ENCODE data around the gene PSG7.
"Not testable (repeated sequence)": the region's sequence is repeated elsewhere in the genome, so short reads cannot be mapped to it uniquely, and the experiment has no call there.

PSG7 gene

DNA sequence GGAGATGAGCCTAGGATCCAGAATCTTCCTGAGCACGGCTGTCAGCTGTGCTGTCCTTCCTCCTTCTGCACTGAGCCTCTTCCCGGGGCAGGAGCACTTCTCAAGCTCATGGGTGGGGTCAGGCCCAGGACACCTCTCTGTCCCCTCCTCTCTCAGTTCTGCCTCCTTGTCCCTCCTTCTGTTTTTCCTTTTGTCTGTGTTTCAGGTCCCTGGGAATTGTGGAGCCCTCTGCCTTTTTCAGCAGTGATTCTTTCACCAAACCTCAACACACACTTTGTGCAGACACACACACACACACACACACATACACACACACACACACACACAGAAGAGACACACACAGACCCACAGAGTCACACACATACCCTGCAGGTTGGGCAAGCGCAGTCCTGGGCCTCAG lies at the start of gene PSG7:
PSG7 (minus strand) TSS at position 101 of the 400 bp plus-strand sequence. CDS start 131 bp downstream, outside the sequence.
- not testable (repeated sequence) for DNase-seq (ENCODE audit: low read depth)

DNA sequence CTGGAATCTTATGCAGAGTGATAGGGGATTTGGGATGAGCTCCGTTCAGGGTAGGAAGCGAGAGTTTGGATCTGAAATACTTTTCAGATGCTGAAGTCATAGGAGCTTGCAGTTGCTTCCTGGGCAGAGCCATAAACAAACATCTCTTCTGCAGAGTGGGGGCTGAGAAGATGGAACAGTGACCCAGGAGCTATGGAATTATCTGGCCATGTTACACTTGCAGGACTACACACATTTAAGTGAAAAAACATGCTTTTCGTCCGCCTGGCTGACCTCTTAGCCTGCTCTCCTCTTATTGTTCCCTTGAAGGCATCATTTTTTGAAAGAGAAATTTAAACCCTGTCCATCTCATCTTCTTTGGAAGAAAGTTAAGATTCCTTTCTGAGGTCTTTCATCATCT lies 48.6 kb upstream of the PSG7 start:
- no peak for DNase-seq (ENCODE audit: low read depth)

DNA sequence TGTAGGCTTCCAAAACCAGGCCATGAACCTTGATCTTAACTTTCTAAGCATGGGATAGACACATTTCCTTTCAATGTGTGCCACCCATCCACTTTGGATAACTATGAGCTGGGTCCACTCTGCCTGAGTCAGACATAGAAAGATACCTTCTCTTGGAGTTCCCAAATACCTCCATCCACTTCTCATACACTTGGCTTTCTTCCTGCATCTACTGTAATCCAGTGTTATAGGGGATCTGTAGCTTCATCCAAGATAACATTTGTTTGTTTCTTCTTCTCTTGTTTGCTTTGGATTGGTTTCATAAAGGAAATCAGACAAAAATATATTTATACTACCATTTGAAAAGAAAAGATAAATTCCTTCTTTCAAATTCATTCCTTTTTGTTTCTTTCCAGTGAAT lies 45.1 kb upstream of the PSG7 start:
- DNase-seq (ENCODE audit: low read depth), result not testable (repeated sequence)

DNA sequence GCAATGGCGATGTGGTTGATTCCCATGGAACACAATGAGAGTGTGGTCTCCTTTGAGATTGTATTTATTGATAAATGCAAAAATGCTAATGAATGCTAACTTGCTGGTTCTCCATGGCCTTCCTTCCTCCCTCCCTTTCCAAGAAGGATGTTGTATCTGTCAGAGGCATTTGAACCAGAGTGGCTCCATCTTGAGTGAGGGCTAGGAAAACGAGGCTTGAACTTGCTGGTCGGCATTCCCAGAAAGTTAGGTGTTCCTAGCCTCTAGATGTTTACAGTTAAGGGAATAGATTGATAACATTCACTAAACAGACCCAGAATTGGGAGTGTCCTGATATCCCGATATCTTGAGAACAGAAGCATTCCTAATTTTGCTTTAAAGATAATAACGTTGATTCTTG lies 34.4 kb upstream of the PSG7 start:
- not testable (repeated sequence) for DNase-seq (ENCODE audit: low read depth)

DNA sequence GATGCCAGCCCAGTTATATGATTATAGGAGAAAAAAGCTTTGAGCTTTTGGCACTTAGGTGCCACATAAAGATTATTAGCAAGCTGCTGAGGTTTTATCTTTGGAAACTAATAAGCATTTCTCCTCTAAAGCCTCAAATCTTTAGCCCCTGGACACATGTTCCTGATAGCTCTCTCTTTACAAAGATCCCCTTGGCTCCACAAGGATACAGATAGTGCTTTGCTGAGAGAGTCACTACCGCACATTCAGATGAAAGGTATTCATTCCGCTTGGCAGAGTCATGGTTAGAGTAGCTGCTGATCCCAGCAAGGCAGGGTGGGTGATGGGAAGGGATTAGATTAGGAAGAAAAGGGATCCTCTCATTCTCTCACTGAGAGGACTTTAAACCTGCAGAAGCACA lies 28.2 kb upstream of the PSG7 start:
- DNase-seq (ENCODE audit: low read depth), result peak; percentile 44

DNA sequence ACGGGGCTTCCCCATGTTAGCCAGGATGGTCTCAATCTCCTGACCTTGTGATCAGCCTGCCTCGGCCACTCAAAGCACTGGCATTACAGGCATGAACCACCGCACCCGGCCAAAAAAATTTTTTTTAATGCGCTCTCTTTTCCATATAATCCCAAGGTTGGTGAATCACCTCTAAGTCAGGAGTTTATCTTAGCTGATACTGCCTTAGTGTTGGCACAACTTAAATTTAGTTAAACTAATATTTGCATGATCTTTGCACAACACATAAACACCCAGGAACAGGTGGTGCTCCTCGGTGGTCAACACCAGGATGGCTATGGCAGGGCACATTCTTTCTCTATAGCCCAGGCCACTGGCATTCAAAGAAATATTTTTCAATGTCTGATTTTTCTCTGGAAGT lies 24.1 kb upstream of the PSG7 start:
- DNase-seq (ENCODE audit: low read depth), result no peak

DNA sequence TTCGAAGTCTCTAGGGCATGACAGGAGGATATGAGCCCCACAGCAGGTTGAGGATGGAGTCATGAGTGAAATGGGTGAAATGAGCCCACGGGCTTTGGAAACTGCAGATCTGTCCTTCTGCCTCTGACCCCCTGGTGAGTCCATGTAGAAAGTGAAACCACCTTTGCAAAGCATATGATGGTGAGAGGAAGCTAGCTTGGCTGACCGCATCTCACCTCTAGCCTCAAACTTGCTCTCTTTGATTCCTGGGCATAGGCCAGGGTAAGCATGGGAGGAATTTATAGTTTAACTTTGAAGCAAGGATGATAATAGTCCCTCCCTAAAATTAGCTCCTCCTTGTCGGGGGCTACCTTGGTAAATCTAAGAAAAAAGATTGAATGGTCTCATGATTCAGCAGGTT lies 15.1 kb upstream of the PSG7 start:
- not testable (repeated sequence) for DNase-seq (ENCODE audit: low read depth)

DNA sequence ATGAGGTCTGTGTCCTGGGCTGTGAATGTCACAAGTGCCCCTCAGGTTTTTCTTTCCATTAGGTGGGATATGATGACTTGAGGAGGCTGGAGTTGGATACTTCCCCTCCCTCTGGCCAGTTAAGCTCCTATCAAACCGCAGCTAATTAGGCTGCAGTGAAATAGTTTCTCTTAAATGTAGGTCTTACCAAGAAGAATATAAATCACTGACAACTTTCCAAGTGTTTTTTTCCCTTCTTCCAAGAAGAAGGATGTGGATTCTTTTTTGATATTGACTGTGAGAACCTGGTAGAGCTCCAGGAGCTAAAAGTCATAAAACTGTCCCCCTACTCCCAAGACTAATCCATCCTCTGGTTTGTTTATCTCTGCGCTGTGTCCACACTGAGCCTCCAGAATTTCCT lies 14.5 kb upstream of the PSG7 start:
- DNase-seq (ENCODE audit: low read depth), result not testable (repeated sequence)

DNA sequence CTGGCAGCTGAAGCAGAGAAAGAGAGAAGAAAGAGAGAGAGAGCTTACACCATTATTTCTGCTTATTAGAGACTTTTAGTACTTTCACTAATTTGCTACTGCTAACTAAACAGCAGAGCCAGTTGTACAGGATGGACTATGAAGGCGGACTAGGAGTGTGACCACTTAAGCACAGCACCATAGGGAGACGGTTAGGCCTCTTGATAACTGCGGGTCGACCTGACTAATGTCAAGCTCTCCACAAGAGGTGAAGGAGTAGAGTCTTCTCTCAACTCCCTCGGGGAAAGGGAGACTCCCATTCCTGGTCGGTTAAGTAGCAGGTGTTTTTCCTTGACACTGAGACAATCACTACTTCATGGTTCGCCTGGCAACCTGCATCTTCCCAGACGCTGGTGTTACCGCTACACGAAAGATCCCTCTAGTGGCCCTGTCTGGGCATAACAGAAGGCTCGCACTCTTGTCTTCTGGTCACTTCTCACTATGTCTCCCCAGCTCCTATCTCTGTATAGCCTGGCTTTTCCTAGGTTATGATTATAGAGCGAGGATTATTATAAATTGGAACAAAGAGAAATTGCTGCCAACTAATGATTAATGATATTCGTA lies 5.3 kb upstream of the PSG7 start:
- no peak for DNase-seq (ENCODE audit: low read depth)

DNA sequence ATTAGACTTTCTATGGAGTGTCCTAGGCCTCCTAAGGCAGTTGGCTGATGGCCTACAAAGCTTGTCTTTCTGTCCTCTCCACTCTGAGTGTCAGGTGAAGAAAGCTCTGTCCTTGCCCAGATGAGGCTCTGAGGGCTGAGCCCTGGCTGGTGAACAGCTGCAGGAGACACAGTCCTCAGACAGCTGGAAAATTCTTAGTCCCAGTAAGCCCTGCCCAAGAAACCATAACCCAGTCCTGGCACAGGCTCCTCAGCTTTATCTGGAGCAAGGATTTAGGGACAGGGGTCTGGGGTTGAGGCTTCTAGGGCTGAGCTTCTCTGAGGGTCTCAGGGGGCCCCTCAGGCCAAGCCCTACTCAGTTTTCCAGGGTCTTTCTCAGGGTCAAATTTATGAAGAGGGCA lies 2.3 kb downstream of the PSG7 start:
- DNase-seq (ENCODE audit: low read depth), result not testable (repeated sequence)

DNA sequence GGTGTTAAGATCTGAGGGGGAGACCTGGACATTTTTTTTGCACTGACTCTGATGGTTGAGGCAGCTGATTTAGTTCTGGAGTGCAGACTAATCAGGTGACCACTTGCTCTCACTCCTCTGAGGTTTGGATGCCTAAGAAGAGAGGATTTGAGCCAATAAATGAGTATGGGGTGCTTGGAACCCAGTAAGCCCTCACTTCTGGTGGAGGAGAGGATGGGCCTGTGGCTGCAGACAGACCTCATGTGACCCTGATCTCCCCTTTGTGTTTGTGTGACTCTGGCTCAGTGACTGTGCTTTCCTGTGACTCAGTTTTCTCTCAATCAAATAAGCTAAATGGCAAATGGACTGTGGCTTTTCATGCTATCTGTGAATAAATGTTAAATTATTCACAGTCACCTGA lies 2.8 kb downstream of the PSG7 start:
- not testable (repeated sequence) for DNase-seq (ENCODE audit: low read depth)

DNA sequence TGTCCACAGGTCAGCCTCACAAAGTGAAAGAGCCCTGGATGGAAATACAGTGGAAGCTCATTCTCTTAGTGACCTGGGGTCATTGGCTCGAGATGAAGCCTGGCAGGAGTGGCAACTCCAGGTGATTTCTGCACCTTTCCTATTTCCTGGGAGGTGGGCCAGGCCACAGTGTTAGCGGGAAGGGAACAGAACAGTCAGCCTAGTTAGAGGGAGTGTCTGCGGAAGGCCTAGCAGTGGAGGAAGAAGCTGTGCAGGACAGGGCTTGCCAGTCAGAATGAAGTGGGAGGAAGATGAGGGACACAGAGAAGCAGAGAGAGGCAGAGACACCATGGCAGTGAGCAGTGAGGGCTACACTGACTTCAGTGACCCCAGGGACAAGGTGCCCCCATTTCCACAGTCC lies 3.6 kb downstream of the PSG7 start:
- not testable (repeated sequence) for DNase-seq (ENCODE audit: low read depth)

DNA sequence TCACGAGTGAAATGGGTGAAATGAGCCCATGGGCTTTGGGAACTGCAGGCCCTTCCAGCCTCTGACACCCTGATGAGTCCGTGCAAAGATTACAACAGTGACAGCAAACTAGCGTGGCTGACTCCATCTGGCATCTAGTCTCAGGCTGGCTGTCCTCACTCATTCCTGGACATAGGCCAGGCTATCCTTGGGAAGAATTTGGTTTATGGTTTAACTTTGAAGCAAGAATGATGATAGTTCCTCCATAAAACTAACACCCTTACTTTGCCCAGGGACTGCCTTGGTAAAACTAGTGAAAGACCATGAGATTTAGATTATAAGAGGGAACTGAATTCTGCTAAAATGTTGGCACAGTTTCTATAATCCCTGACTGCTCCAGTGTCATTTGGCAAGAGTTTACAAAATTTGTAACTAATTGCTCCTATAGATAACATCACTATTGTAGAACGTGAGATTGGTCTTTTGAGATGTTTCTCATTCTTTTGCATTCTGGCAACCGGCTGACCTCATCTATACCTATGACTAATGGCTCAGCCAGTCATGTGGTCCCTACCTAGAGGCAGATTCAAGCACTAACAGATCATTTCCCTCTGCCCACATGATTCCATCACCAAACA lies 4.4 kb downstream of the PSG7 start:
- peak; percentile 97 for DNase-seq (ENCODE audit: low read depth)

DNA sequence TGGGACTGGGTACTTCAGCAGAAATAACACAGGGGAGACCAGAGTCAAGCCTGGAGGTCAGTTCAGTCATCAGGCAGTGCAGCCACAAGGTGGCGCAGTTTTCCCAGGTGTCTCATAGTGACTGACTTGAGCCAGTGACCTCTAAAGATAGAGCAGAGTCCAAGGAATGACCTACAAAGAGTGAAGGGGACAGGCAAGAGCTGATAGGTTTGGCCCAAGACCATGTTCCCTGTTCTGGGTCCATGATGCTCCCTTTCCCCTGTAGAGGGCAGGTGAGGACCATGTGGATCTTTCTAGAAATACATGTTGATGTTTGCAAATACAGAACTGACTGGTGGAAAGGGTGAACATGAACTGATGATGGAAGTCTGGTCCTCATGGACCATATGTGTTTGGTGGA lies 6.8 kb downstream of the PSG7 start:
- not testable (repeated sequence) for DNase-seq (ENCODE audit: low read depth)

DNA sequence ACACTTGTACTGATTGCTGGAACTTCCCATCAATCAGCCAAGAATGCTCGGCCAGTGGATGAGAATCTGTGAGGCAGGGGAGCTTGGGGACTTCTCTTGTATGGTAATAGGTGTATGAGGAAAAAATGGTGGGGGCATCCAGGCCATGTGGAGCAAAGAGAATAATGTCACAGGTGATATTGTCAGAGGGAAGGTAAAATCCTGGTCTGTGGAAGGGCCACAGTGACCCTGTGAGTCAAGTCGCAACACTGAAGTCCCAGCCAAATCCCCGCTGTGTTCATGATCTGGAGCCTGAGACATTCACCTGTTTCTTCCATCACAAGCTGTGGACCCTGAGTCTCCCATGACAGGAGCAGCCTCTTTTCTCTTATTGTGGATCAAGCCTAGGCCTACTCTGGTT lies 8.1 kb downstream of the PSG7 start:
- no peak for DNase-seq (ENCODE audit: low read depth)

DNA sequence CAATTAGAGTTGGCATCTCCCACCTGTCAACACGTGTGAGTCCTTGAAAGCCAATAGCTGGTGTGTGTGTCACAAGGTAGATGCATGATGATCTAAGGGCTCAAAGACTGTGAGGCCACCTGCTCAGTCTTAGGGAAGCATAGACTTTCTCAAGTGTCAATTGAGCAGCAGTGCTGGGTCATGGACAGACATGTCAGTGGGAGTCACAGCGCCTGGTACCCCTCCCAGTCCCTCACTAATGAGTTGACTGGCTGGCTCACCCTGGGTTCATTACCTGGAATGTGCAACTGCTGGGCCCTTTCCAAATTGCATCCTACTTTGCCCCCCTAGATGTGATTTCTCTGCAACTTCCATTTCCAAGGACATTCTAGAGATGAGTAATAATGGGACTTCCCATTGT lies 10.2 kb downstream of the PSG7 start:
- no peak for DNase-seq (ENCODE audit: low read depth)

DNA sequence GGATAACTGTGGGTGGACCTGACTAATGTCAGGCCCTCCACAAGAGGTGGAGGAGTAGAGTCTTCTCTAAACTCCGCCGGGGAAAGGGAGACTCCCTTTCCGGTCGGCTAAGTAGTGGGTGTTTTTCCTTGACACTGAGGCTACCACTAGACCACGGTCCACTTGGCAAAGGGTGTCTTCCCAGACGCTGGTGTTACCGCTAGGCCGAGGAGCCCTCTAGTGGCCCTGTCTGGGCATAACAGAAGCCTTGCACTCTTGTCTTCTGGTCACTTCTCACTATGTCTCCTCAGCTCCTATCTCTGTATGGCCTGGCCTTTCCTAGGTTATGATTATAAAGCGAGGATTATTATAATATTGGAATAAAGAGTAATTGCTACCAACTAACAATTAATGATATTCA lies 13.9 kb downstream of the PSG7 start:
- not testable (repeated sequence) for DNase-seq (ENCODE audit: low read depth)

DNA sequence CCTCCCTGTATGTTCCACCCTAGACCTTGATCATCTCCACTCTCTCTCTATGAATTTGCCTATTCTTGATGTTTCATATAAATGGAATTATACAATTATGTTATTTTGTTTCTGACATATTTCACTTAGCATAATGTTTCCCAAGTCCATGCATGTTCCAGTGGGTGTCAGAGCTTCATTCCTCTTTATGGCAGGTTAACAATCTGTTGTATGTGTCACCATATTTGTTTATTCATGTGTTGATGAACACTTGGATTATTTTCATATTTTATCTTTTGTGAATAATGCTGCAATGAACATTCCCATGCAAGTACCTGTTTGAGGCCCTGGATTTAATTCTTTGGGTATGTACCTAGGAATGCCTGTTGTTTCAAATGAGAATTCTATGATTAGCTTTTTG lies 16.0 kb downstream of the PSG7 start:
- not testable (repeated sequence) for DNase-seq (ENCODE audit: low read depth)

DNA sequence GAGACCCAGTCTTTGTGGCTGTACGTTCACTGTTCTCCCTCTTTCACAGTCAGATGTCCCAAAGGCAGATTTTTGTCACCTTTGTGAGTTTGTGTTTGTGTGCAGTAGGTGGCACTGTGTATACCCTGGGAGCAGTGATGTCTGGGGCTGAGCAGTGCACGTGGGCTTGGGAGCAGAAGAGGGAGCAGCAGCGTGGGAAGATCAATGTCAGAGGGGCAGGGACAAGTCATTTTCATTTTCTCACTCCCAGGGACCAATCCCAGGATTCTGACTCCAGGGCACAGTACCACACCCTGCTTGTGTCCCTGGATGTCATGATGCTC lies 17.3 kb downstream of the PSG7 start:
- no peak for DNase-seq (ENCODE audit: low read depth)

DNA sequence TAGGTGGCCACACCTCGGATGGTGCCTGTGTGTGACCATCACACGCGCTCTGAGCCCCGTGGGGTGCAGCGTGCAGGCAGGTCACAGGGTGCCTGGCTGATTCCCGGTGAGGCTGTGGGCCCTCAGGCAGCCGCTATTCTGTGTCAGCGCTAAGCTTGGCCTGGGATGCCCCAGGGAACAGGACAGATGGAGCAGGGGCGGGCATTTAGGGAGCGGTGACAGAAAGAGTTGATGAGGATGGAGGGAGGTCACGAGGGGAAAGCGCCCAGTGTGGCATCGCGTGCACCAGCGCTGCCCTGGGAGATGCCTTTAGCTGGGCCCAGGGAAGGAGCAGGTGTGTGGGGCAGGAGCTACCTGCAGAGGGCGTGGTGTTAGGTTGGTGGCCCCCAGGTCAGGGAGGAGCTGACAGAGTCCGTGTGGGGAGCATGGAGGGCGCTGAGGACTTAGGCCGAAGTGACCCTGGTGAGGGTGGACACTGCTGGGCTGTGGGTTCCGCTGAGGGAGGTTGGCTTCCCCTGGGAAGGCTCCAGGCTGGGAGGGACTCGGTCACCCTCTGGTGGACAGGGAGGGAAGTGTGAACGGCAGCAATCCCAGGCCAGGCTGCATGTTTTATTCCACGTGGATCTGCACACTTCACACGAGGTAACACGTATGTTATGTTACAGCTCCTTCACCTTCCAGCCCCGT lies 17.8 kb downstream of the PSG7 start:
- DNase-seq (ENCODE audit: low read depth), result not testable (repeated sequence)

DNA sequence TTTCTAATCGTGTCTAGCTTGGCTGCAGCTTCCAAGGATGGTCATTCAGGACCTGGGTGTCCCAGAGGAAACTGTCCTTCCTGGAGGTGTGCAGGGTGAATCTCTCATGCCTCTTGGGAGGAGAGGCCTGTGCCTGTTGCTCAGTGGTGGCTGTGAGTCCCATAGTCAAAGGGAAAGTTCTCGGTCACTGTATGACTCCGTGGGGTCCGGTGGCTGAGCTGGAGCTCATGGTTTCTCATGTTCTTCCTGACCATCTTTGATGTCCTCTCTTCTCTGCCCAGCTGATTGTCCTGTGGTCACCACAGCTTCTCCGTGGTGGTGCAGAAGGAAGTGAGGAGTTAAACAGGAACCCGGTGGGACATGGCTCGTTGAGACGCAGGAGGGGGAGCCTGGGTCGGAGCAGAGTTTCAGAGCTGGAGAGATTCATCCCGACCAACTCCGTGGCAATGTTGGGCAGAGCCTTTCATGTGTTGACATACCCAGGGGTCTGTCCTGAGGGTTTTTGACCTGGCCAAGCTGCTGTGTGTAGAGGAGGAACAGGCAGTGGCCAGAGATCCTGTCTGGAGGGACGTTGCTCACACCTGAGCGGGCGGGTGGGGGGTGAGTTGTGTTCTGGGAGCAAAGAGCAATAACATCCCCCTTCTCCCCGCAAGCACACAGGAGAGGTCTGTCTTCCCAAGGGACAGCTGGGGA lies 18.5 kb downstream of the PSG7 start:
- not testable (repeated sequence) for DNase-seq (ENCODE audit: low read depth)

DNA sequence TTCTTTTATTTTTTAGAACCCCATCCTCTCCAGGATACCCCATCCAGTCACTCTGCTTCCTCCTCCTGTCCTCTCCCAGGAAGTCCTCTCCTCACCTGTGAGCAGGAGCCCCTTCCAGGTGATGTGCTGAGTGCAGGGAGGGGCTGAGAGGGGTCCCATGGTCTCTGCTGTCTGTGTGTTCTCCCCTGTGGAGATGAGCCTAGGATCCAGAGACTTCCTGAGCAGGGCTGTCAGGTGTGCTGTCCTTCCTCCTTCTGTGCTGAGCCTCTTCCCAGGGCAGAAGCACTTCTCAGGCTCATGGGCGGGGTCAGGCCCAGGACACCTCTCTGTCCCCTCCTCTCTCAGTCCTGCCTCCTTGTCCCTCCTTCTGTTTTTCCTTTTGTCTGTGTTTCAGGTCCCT lies 19.4 kb downstream of the PSG7 start, which contains the start of gene PSG6:
PSG6 (minus strand) TSS at position 261 of the 400 bp plus-strand sequence; CDS start at position 159, 102 bp downstream.
- not testable (repeated sequence) for DNase-seq (ENCODE audit: low read depth)

DNA sequence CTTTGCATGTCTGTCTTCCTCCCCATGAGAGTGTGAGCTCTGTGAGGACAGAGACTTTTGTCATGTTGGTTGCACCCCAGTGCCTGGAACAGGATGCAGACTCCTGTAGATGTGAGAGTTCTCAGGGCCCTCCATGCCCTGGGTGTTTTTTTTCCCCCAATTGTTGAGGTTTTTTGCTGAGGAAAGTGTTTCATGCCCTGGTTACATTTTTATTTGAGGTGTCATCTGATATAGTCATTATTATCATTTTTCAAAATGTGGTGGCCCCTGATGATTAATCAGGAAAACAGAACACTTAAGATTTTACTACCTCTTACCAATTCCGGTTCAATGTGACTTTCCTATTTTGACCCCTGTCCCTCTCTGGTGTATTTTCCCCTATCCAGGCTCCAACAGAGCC lies 20.1 kb downstream of the PSG7 start:
- DNase-seq (ENCODE audit: low read depth), result not testable (repeated sequence)

All from GM04503 (cell line).